WTC11 (cell line): ENCODE measurements around the gene MYBL2.

ENCODE experiments used
- ATF3 ChIP-seq: sonication (generic); formaldehyde crosslinking; conservative IDR thresholded peaks from 2 replicates; pipeline ENCODE4 v1.8.1; 2022; ENCODE audit warnings: mild to moderate bottlenecking, missing genetic modification reagents
- CREB1 ChIP-seq: sonication (generic); formaldehyde crosslinking; IDR thresholded peaks from 2 replicates; pipeline ENCODE4 v1.8.0; 2023; ENCODE audit warnings: mild to moderate bottlenecking, missing genetic modification reagents
- CTCF ChIP-seq: fragments of 200-600 bp; IDR thresholded peaks from 2 replicates; pipeline ENCODE4 v1.8.0; 2022; ENCODE audit warnings: antibody characterized with exemption
- FOXJ3 ChIP-seq: sonication (generic); formaldehyde crosslinking; IDR thresholded peaks from 2 replicates; pipeline ENCODE4 v1.9.0; 2021; ENCODE audit warnings: missing genetic modification reagents, mild to moderate bottlenecking, borderline replicate concordance
- SP1 ChIP-seq: sonication (generic); formaldehyde crosslinking; conservative IDR thresholded peaks from 2 replicates; pipeline ENCODE4 v1.8.1; 2022; ENCODE audit warnings: missing genetic modification reagents
- USF2 ChIP-seq: sonication (generic); formaldehyde crosslinking; IDR thresholded peaks from 2 replicates; pipeline ENCODE4 v1.8.1; 2023; ENCODE audit warnings: mild to moderate bottlenecking, missing genetic modification reagents, moderate library complexity
- ZNF138 ChIP-seq: sonication (generic); formaldehyde crosslinking; conservative IDR thresholded peaks from 2 replicates; pipeline ENCODE4 v1.8.1; 2022; ENCODE audit warnings: mild to moderate bottlenecking, moderate library complexity, missing genetic modification reagents

GRCh38 chr20:43720007-43720406 lies 53.1 kb downstream of the MYBL2 start:
- TF ChIP-seq ATF3 (CRISPR knock-in tag) (no peak), CREB1 (CRISPR knock-in tag) (no peak), CTCF (no peak), USF2 (no peak), FOXJ3 (no peak), SP1 (no peak), ZNF138 (CRISPR knock-in tag) (no peak)
